Endothelial cell of umbilical vein (primary cell): ENCODE data around the gene TRIM40. TPM values are rescaled to one million over a fixed set of nuclear protein-coding genes. Genes with fewer than 3 reads are reported as not detected.

Source experiments
- BruUV-seq: library from RNA; stranded (reverse); fragments of 400-500 nt; replicated peaks from 2 replicates; lab custom pipeline; 2021; lab: Mats Ljungman, UMichigan
- CTCF ChIA-PET: fragments of 300-600, 350-600 bp; sonication (Branson Sonifier 250); formaldehyde crosslinking; loops from one replicate; lab custom pipeline; 2021; ENCODE audit warnings: antibody characterized with exemption, inconsistent platforms; lab: Charles Lee
- POLR2A ChIA-PET: fragments of 300-600, 350-600 bp; sonication (Branson Sonifier 250); formaldehyde crosslinking; loops from one replicate; lab custom pipeline; 2021; ENCODE audit warnings: antibody characterized with exemption, inconsistent platforms; lab: Charles Lee
- DNase-seq: peaks from one replicate; pipeline ENCODE4 v3.0.0-alpha.2; 2011; ENCODE audit warnings: low read depth, low spot score
- FAIRE-seq: peaks from 2 replicates; lab custom pipeline; 2011; peaks lifted over from hg19 to GRCh38; lab: Jason Lieb, UNC
- H2AFZ ChIP-seq: 2 replicates; pipeline ENCODE4 v1.6.0; 2012; ENCODE audit warnings: low read depth, low read length, control low read depth, inconsistent platforms
- H3K27ac ChIP-seq: 2 replicates; pipeline ENCODE4 v1.5.1; 2011; ENCODE audit warnings: low read depth, mild to moderate bottlenecking, control low read depth, low read length, moderate library complexity; ENCODE audit not compliant: insufficient read depth
- H3K27me3 ChIP-seq, 2 experiments: 2 replicates each; pipeline versions ENCODE4 v1.6.0 to v1.6.1; 2011; ENCODE audit warnings: low read length in 2 of 2, mixed read lengths in 1 of 2; ENCODE audit not compliant: control insufficient read depth in 2 of 2, insufficient read depth in 2 of 2
- H3K36me3 ChIP-seq, 2 experiments: 2 replicates in 1 of 2; 3 replicates in 1 of 2; pipeline ENCODE4 v1.5.1; 2011; ENCODE audit warnings: low read length in 2 of 2, mild to moderate bottlenecking in 1 of 2, moderate library complexity in 1 of 2; ENCODE audit not compliant: control insufficient read depth in 2 of 2, insufficient read depth in 2 of 2; ENCODE audit errors: extremely low read depth in 1 of 2
- H3K4me1 ChIP-seq: 3 replicates; pipeline ENCODE4 v1.5.1; 2011; ENCODE audit warnings: mild to moderate bottlenecking, low read length; ENCODE audit not compliant: control insufficient read depth, insufficient read depth; ENCODE audit errors: extremely low read depth
- H3K4me2 ChIP-seq: 2 replicates; pipeline ENCODE4 v1.6.1; 2011; ENCODE audit warnings: low read length, control low read depth, mixed read lengths; ENCODE audit not compliant: insufficient read depth
- H3K4me3 ChIP-seq, 3 experiments: fragments of 200-600 bp in 1 of 3; sonication (generic), shearing (Covaris generic) in 1 of 3; replicated peaks in 1 of 3; 2 replicates each; pipeline ENCODE4 v1.5.1; 2011 to 2016; ENCODE audit warnings: control low read depth in 3 of 3, low read length in 3 of 3, mild to moderate bottlenecking in 2 of 3, inconsistent platforms in 1 of 3, low read depth in 1 of 3, moderate library complexity in 1 of 3; ENCODE audit not compliant: insufficient read depth in 1 of 3
- H3K79me2 ChIP-seq: 2 replicates; pipeline ENCODE4 v1.6.0; 2012; ENCODE audit warnings: low read length, inconsistent platforms; ENCODE audit not compliant: control insufficient read depth, insufficient read depth
- H3K9ac ChIP-seq: replicated peaks from 2 replicates; pipeline ENCODE3; 2011; ENCODE audit warnings: low read length, control low read depth; ENCODE audit not compliant: insufficient read depth; ENCODE audit errors: extremely low read depth
- H3K9me1 ChIP-seq: replicated peaks from 3 replicates; pipeline ENCODE4 v1.6.0; 2011; ENCODE audit warnings: mild to moderate bottlenecking, low read length; ENCODE audit not compliant: control insufficient read depth, insufficient read depth; ENCODE audit errors: extremely low read depth
- H3K9me3 ChIP-seq: replicated peaks from 2 replicates; pipeline ENCODE4 v1.5.1; 2012; ENCODE audit warnings: low read length, inconsistent platforms; ENCODE audit not compliant: control insufficient read depth, insufficient read depth
- H4K20me1 ChIP-seq: replicated peaks from 2 replicates; pipeline ENCODE3; 2011; ENCODE audit warnings: mild to moderate bottlenecking, low read length; ENCODE audit not compliant: control insufficient read depth, insufficient read depth; ENCODE audit errors: extremely low read depth
- EZH2 ChIP-seq: IDR thresholded peaks from 2 replicates; pipeline ENCODE4 v1.6.1; 2012; ENCODE audit warnings: borderline replicate concordance, low read depth, mild to moderate bottlenecking, moderate library complexity, low read length, inconsistent platforms; ENCODE audit not compliant: severe bottlenecking
- FOS ChIP-seq: IDR thresholded peaks from 2 replicates; pipeline ENCODE4 v1.6.1; 2011; ENCODE audit warnings: mild to moderate bottlenecking, low read length, moderate library complexity, borderline replicate concordance; ENCODE audit not compliant: insufficient read depth
- GATA2 ChIP-seq: IDR thresholded peaks from 2 replicates; pipeline ENCODE4 v1.7.0; 2011; ENCODE audit warnings: low read depth, mild to moderate bottlenecking, moderate library complexity, mixed read lengths, low read length; ENCODE audit not compliant: insufficient read length, insufficient read depth
- JUN ChIP-seq: IDR thresholded peaks from 2 replicates; pipeline ENCODE4 v1.6.1; 2011; ENCODE audit warnings: borderline replicate concordance, low read depth; ENCODE audit not compliant: insufficient read length, insufficient read depth
- MAX ChIP-seq: IDR thresholded peaks from 2 replicates; pipeline ENCODE4 v1.6.1; 2011; ENCODE audit not compliant: insufficient read depth, insufficient read length
- MYC ChIP-seq: IDR thresholded peaks from one replicate; pipeline ENCODE4 v1.6.1; 2011; ENCODE audit warnings: mild to moderate bottlenecking, low read depth, low read length
- POLR2A ChIP-seq: IDR thresholded peaks from 2 replicates; pipeline ENCODE4 v1.6.1; 2012; ENCODE audit warnings: low read depth, mild to moderate bottlenecking, control low read depth, low read length
- POLR2AphosphoS5 ChIP-seq: IDR thresholded peaks from 2 replicates; pipeline ENCODE4 v1.6.1; 2012; ENCODE audit warnings: low read depth, mild to moderate bottlenecking, control low read depth, low read length, moderate library complexity; ENCODE audit not compliant: insufficient read depth
- dilution Hi-C: fragments of 300-500 bp; cut with MboI; formaldehyde crosslinking; loops from one replicate; pipeline ENCODE4 v1.15.0; 2019; ENCODE audit warnings: low sequenced_read_pairs; ENCODE audit not compliant: extremely low pct_ligation_motif_present
- intact Hi-C: fragments of 100-400 bp; cut with micrococcal nuclease; formaldehyde crosslinking; loops from one replicate; pipeline ENCODE4 v1.10.0; 2022
- polyA plus RNA-seq, 4 experiments: library from polyadenylated mRNA; depleted of rRNA in 3 of 4; stranded (reverse) in 3 of 4; unstranded in 1 of 4; fragments of >200 nt; gene quantifications; 2 replicates each; pipeline versions ENCODE4 v1.2.1 to v1.2.3, GENCODE V29; 2011 to 2012; ENCODE audit warnings: missing spikeins in 1 of 4
- total RNA-seq: library from RNA; stranded (reverse); gene quantifications from 2 replicates; pipeline ENCODE4 v1.2.3, GENCODE V29; 2021
- TF ChIP-seq, protein P1 (sequence below), 2 donors: IDR thresholded peaks; 1 replicate in 1 of 2; 2 replicates in 1 of 2; pipeline ENCODE4 v1.5.1; 2011; ENCODE audit warnings: low read length in 2 of 2, mild to moderate bottlenecking in 2 of 2, moderate library complexity in 2 of 2, control low read depth in 1 of 2, inconsistent platforms in 1 of 2, low read depth in 1 of 2; ENCODE audit not compliant: insufficient read depth in 1 of 2; ENCODE audit errors: extremely low read depth in 1 of 2

The TRIM40 gene
- total and polyA plus RNA-seq, 2 donors (not counting 3 experiments of a cell fraction or from before 2014, with no cell fraction given) = not detected

- H3K36me3 ChIP-seq = no peaks in the 10 kb centered on the region
- no peak overlapping the region for H3K4me2 ChIP-seq
- no peaks in the 10 kb centered on the region for H3K9me1 ChIP-seq
- TF ChIP-seq GATA2 (no peak), MAX (no peak), JUN (no peak), FOS (no peak)
- no peaks in the 10 kb centered on the region for H4K20me1 ChIP-seq
- intact Hi-C loops = no loop called here
- H3K4me1 ChIP-seq = no peaks in the 10 kb centered on the region
- ChIA-PET POLR2A (no interaction called here), CTCF (no interaction called here)
- no peak overlapping the region for H2AFZ ChIP-seq
- BruUV-seq = no TSS peak
- no peak overlapping the region for H3K9ac ChIP-seq
- H3K4me3 ChIP-seq = no peak overlapping the region
- dilution Hi-C loops = no loop called here
- DNase-seq (no peak), FAIRE-seq (no peak)
- H3K9me3 ChIP-seq = no peaks in the 10 kb centered on the region
- no peak overlapping the region for H3K27ac ChIP-seq
- peaks cover 10 to 13% of the 10 kb centered on the region in 2 experiments for H3K27me3 ChIP-seq
- no peaks in the 10 kb centered on the region for H3K79me2 ChIP-seq
Measured at GRCh38 chr6:30149234-30149633, 13.3 kb downstream of the TRIM40 start.

DNA sequence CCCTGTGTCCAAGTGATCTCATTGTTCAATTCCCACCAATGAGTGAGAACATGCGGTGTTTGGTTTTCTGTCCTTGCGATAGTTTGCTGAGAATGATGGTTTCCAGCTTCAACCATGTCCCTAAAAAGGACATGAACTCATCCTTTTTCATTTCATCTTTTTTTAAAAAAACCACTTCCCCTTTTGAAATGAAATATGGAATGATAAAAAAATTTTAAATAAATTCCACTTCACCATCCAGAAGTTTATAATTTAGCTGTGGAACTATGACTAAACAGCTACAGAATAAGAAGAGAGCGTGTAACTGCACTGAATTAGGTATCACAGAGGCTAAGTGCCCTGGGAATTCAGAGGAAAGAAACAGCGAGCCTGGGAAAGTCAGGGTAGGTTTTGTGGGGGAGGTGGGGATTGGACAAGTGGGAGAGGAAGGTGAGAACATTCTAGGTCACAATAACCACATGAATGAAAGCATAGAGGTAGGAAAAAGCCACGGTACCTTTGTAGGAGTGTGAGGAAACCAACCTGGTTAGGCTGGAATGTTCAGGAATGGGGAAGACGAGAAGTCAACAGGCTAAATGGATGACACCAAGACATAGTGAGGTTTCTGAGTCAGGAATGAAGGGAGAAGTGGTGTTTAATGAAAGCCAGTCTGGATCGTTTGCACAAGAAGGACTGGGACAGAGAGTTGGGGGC, 14.1 kb downstream of the TRIM40 start:
- POLR2A ChIA-PET = no interaction called here
- H3K4me2 ChIP-seq = no peak overlapping the region
- no peaks in the 10 kb centered on the region for H4K20me1 ChIP-seq
- no peak overlapping the region for H3K9ac ChIP-seq
- no peak for DNase-seq
- no peak overlapping the region for H3K4me3 ChIP-seq
- H3K27ac ChIP-seq = no peak overlapping the region
- dilution Hi-C loops = no loop called here
- no peaks in the 10 kb centered on the region for H3K4me1 ChIP-seq
- TF ChIP-seq FOS (no peak), POLR2AphosphoS5 (no peak), JUN (no peak), MAX (no peak), MYC (no peak), EZH2 (no peak), POLR2A (no peak), GATA2 (no peak)
- TF ChIP-seq, protein P1, sequence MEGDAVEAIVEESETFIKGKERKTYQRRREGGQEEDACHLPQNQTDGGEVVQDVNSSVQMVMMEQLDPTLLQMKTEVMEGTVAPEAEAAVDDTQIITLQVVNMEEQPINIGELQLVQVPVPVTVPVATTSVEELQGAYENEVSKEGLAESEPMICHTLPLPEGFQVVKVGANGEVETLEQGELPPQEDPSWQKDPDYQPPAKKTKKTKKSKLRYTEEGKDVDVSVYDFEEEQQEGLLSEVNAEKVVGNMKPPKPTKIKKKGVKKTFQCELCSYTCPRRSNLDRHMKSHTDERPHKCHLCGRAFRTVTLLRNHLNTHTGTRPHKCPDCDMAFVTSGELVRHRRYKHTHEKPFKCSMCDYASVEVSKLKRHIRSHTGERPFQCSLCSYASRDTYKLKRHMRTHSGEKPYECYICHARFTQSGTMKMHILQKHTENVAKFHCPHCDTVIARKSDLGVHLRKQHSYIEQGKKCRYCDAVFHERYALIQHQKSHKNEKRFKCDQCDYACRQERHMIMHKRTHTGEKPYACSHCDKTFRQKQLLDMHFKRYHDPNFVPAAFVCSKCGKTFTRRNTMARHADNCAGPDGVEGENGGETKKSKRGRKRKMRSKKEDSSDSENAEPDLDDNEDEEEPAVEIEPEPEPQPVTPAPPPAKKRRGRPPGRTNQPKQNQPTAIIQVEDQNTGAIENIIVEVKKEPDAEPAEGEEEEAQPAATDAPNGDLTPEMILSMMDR (IDR thresholded peaks at IDR 0.05; ENCODE audit: extremely low read depth in 1 of 2, insufficient read depth in 1 of 2, low read depth in 1 of 2, low read length in 2 of 2) = no peak
- FAIRE-seq = no peak
- no peaks in the 10 kb centered on the region for H3K79me2 ChIP-seq
- no peaks in the 10 kb centered on the region for H3K9me1 ChIP-seq
- no TSS peak for BruUV-seq
- H3K27me3 ChIP-seq = peaks cover 3 to 8% of the 10 kb centered on the region in 2 experiments
- H3K9me3 ChIP-seq = no peaks in the 10 kb centered on the region
- no peak overlapping the region for H2AFZ ChIP-seq
- intact Hi-C loops = no loop called here
- no peaks in the 10 kb centered on the region for H3K36me3 ChIP-seq
- CTCF ChIA-PET = no interaction called here
